MM.1S (cell line): ENCODE data around the gene PRAMEF11.
"Not testable (repeated sequence)": the region's sequence is repeated elsewhere in the genome, so short reads cannot be mapped to it uniquely, and the experiment has no call there.

ENCODE experiments used
- CTCF ChIP-seq: fragments of 300-600 bp; sonication (generic); IDR thresholded peaks from 2 replicates; pipeline ENCODE4 v1.5.1; 2016; ENCODE audit warnings: antibody characterized with exemption, low read length, mixed read lengths
- EZH2 ChIP-seq: fragments of 300-600 bp; sonication (generic); optimal IDR thresholded peaks from 2 replicates; pipeline ENCODE3; 2017; ENCODE audit warnings: low read depth, mild to moderate bottlenecking, antibody characterized with exemption, low read length, mixed read lengths
- EZH2phosphoT487 ChIP-seq: fragments of 300-600 bp; sonication (generic); IDR thresholded peaks from 2 replicates; pipeline ENCODE4 v1.6.1; 2018; ENCODE audit warnings: antibody characterized with exemption, low read length

DNA sequence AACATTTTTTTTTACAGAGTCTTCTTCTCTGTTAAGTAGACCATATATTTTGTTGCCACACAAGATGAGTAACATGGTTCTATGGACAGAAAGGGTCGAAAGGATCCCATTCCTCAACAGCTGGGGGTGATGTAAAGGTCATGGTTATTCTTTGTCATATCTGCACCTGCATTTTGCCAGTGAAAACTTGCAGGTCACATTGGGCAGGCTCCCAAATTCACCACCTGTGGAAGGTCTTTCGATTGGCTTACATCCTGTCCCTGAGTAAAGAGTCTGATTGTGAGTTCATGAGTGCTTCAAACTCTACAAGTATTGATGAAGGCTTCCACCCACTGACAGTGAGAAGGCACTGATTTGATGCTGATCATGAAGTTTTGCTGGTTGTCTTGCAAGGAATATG, 2.0 kb upstream of the PRAMEF11 start:
- TF ChIP-seq CTCF, EZH2, EZH2phosphoT487: not testable (repeated sequence)
